HG03575 (cell line): ENCODE data around the gene GPRIN3.
A peak's percentile ranks its signal among the peaks of the same experiment; 100 is the strongest.

ENCODE experiments used
- ATAC-seq: cut with Tn5 transposase; IDR thresholded peaks from one replicate; pipeline ENCODE4 v1.9.1; 2021; ENCODE audit not compliant: unreplicated experiment, insufficient number of reproducible peaks, low FRiP score; ENCODE audit errors: extremely low read depth

Gene GPRIN3

GRCh38 chr4:89307446-89308160, at the start of gene GPRIN3:
GPRIN3 (minus strand) TSS chr4:89307800; CDS start chr4:89250110, 57,690 bp downstream.
- ATAC-seq: no peak

- ATAC-seq: no peak
Measured at GRCh38 chr4:89357340-89357739, 49.7 kb upstream of the GPRIN3 start.

DNA sequence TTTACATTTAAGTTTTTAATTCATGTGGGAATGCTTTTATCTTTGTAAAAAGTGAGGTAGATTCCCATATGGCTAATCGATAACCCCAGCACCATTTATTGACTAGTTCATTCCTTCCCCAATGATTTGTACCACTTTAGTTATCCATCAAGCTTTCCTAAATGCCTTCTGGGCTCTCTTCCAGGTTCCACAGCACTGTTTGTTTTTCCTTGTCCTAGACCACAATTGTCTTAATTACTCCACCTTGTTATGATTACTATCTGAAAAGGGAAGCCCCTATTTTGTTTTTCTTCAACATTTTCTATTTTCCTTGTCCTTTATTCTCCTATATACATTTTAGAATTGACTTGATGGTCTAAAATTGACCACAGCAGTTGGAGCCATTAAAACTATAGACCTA, 48.5 kb upstream of the GPRIN3 start:
- ATAC-seq: no peak

DNA sequence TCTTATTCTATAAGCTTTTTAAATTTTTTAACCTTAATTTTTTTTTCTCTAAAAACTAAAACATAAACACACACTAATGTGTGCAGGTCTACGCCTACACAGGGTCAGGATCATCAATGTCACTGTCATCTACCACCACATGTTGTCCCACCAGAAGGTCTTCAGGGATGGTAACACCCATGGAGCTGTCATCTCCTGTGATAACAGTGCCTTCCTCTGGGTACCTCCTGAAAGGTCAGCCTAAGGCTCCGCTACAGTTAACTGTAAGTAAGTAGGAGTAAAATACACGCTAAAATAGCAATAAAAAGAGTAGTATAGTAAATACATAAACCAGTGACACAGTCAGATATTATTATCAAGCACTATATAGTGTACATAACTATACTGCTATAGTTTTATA, 45.9 kb upstream of the GPRIN3 start:
- ATAC-seq: no peak

- no peak for ATAC-seq
Measured at GRCh38 chr4:89352541-89352940, 44.9 kb upstream of the GPRIN3 start.

- no peak for ATAC-seq
Measured at GRCh38 chr4:89351201-89351600, 43.6 kb upstream of the GPRIN3 start.

- no peak for ATAC-seq
Measured at GRCh38 chr4:89347363-89348025, 39.9 kb upstream of the GPRIN3 start.

- no peak for ATAC-seq
Measured at GRCh38 chr4:89344571-89344970, 37.0 kb upstream of the GPRIN3 start.

DNA sequence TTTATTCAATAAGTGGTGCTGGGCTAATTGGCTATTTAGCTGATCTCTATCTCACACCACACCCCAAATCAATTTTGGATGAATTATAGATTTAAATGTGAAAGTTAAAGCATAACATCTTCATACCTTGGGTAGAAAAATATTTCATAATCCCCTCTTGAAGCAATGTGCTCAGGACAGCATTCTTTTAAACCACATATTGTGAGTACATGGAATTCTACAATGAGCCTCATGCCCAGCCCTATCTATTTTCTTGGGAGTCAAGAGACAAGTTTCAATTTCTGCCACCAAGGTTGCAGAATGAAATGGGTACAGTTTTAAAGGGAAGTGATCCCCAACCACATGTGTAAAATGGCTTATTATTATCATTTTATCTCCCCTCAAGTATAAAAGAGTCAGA, 30.6 kb upstream of the GPRIN3 start:
- no peak for ATAC-seq

DNA sequence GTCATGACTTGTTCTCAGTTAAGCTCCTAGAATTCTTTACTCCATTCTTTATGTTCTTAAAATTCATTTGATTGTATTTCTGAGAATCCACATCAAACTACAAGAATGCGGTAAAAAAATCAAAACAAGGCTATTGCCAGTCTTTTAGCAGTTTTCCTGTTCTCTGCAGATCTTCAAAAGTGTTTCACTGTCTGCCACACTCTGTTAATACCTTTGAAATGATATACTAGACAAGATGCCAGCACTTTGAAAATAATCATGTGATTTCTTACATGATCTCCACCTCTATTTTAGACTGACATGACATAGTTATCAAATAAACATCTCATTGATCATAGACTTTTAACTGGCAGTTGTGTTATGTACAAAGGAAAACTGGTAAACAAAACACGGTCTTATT, 30.1 kb upstream of the GPRIN3 start:
- no peak for ATAC-seq

GRCh38 chr4:89336818-89337420, 29.3 kb upstream of the GPRIN3 start:
- ATAC-seq: no peak

GRCh38 chr4:89334830-89335229, 27.2 kb upstream of the GPRIN3 start:
- ATAC-seq: no peak

DNA sequence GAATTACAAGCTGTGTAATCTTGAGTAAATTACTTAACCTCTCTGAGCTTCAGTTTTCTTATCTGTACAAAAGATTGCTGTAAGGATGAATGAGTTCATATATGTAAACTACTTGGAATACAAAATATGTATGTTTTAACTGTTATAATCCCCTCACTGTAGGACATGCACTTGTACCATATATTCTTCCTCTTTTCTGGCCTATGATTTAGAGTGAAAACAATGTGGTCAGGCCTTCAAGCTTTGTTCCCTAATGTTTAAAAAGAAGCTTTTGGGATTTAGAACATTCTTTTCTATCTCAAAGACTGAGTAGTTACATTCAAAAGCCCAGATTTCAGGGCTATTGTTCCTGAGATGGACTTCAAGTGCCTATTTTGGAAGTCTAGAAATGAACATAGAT, 26.7 kb upstream of the GPRIN3 start:
- ATAC-seq: no peak

- no peak for ATAC-seq
Measured at GRCh38 chr4:89331686-89332544, 24.3 kb upstream of the GPRIN3 start.

DNA sequence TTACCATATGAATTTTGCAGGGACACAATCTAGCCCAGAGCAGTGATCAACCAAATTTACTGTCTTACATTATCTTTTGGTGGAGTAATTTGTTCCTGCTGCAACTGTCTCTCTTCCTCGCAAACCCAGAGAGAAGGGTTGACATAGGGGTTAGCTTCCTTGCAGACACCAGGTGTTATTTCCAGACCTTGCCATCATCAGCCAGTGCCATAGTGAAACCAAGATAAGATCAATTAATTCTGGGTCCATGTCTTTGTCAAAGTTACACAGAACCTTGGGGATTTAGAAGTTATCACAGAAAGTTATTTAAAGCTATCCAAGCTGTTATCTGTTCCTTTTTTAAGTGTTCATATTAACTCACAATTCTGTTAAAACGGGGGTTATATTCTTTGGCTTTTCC, 23.6 kb upstream of the GPRIN3 start:
- no peak for ATAC-seq

DNA sequence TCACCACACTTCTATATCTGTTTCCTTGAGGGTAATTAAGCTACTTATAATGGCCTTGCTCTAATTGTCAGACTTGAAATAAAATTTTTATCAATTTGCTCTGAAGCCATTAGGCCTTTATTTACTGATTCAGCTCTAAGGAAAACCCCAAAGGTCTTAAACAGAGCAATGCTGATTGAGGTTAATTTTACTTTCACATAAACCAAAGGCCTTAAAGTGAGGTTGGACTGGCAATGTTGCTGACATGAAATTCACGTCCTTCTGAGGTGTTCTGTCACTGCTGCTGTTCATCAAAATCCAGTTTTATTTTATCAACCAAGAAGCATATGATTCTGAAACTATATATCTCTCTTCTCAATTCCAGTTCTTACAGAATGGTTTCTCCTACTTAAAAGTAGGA, 21.7 kb upstream of the GPRIN3 start:
- ATAC-seq: no peak

DNA sequence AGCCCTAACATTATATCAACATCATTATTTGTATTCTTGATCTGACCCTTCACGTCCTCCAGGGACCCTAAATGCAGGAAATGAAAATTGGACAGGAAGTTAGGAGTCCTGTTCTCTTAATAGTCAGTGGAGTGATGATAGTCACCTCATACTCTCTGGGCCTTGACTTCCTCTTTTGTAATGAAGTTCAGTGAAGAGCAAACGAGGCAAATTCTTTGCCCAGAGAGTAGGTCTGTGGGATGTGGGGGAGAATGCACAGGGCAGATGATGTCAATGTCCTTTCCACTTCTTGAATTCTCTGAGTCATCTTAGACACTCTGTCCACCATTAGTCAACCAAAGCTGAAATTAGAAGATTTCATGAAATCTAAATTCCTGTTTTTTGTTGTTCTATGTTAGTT, 17.1 kb upstream of the GPRIN3 start:
- ATAC-seq: peak; percentile 59

GRCh38 chr4:89322671-89323070, 15.1 kb upstream of the GPRIN3 start:
- ATAC-seq: no peak

GRCh38 chr4:89319756-89320155, 12.2 kb upstream of the GPRIN3 start:
- no peak for ATAC-seq
